SK-N-SH (cell line): ENCODE data around the gene CDC45. TPM values are rescaled to one million over a fixed set of nuclear protein-coding genes. Genes with fewer than 3 reads are reported as not detected.

Experiments
- CTCF ChIA-PET: fragments of 300-600, 350-600 bp; formaldehyde crosslinking; extraction: SDS; loops from one replicate; lab custom pipeline; 2021; lab: Yijun Ruan, JAX
- POLR2A ChIA-PET: fragments of 350-600 bp; sonication (Branson Sonifier 250); formaldehyde crosslinking; extraction: SDS; loops from one replicate; lab custom pipeline; 2020; ENCODE audit warnings: antibody characterized with exemption, inconsistent platforms; lab: Yijun Ruan, JAX
- DNase-seq: peaks from one replicate; pipeline ENCODE4 v3.0.0; 2012
- H2AFZ ChIP-seq: fragments of 200-600 bp; sonication (generic); 2 replicates; pipeline ENCODE4 v1.8.1; 2016; ENCODE audit warnings: antibody characterized with exemption, mild to moderate bottlenecking, low read depth
- H3F3A ChIP-seq: fragments of 200-600 bp; sonication (generic); replicated peaks from 2 replicates; pipeline ENCODE3; 2016; ENCODE audit warnings: antibody characterized with exemption, mild to moderate bottlenecking; ENCODE audit not compliant: insufficient read depth
- H3K27ac ChIP-seq, 2 experiments: fragments of 200-500 bp in 1 of 2; fragments of 200-600 bp in 1 of 2; sonication (Bioruptor generic) in 1 of 2; sonication (generic), shearing (Covaris generic) in 1 of 2; 2 replicates each; pipeline versions ENCODE4 v1.5.1 to v1.6.1; 2014 to 2016; ENCODE audit warnings: low read depth in 2 of 2, inconsistent platforms in 1 of 2, low read length in 1 of 2, mild to moderate bottlenecking in 1 of 2, mixed read lengths in 1 of 2
- H3K27me3 ChIP-seq: fragments of 200-600 bp; sonication (generic), shearing (Covaris generic); 2 replicates; pipeline ENCODE4 v1.6.1; 2016; ENCODE audit warnings: mixed run types; ENCODE audit not compliant: insufficient read depth
- H3K36me3 ChIP-seq, 2 experiments: fragments of 200-500 bp in 1 of 2; fragments of 200-600 bp in 1 of 2; sonication (Bioruptor generic) in 1 of 2; sonication (generic) in 1 of 2; replicated peaks in 1 of 2; 2 replicates each; pipeline versions ENCODE3 to v1.5.1; 2014 to 2016; ENCODE audit warnings: low read length in 1 of 2, mild to moderate bottlenecking in 1 of 2; ENCODE audit not compliant: insufficient read depth in 2 of 2, control insufficient read depth in 1 of 2
- H3K4me1 ChIP-seq, 2 experiments: fragments of 200-500 bp in 1 of 2; fragments of 200-600 bp in 1 of 2; sonication (Bioruptor generic) in 1 of 2; sonication (generic), shearing (Covaris generic) in 1 of 2; 2 replicates each; pipeline versions ENCODE4 v1.5.1 to v1.6.1; 2014 to 2016; ENCODE audit warnings: low read depth in 1 of 2, low read length in 1 of 2, mixed run types in 1 of 2; ENCODE audit not compliant: insufficient read depth in 2 of 2, control insufficient read depth in 1 of 2
- H3K4me2 ChIP-seq: fragments of 200-600 bp; sonication (generic), shearing (Covaris generic); 2 replicates; pipeline ENCODE4 v1.6.1; 2017; ENCODE audit warnings: mixed run types
- H3K4me3 ChIP-seq, 2 experiments: fragments of 200-500 bp in 1 of 2; fragments of 200-600 bp in 1 of 2; sonication (Bioruptor generic) in 1 of 2; sonication (generic), shearing (Covaris generic) in 1 of 2; 2 replicates each; pipeline versions ENCODE4 v1.5.1 to v1.8.1; 2014 to 2016; ENCODE audit warnings: low read depth in 2 of 2, inconsistent platforms in 1 of 2, low read length in 1 of 2, mild to moderate bottlenecking in 1 of 2, mixed read lengths in 1 of 2, moderate library complexity in 1 of 2
- H3K79me2 ChIP-seq: fragments of 200-600 bp; sonication (generic); 2 replicates; pipeline ENCODE4 v1.8.1; 2017; ENCODE audit warnings: mild to moderate bottlenecking; ENCODE audit not compliant: insufficient read depth
- H3K9ac ChIP-seq: fragments of 200-600 bp; sonication (generic); 2 replicates; pipeline ENCODE4 v1.6.1; 2017; ENCODE audit warnings: mixed run types
- H3K9me2 ChIP-seq: fragments of 200-600 bp; sonication (generic); 2 replicates; pipeline ENCODE4 v1.6.1; 2017; ENCODE audit warnings: mixed run types
- H3K9me3 ChIP-seq: fragments of 200-600 bp; sonication (generic); 2 replicates; pipeline ENCODE4 v1.6.1; 2017; ENCODE audit warnings: mixed run types, mild to moderate bottlenecking, moderate library complexity
- H4K20me1 ChIP-seq: fragments of 200-600 bp; sonication (generic); 2 replicates; pipeline ENCODE4 v1.6.1; 2017; ENCODE audit warnings: mild to moderate bottlenecking, mixed run types; ENCODE audit not compliant: insufficient read depth
- ELF1 ChIP-seq: IDR thresholded peaks from 2 replicates; pipeline ENCODE4 v1.4.0; 2012
- EZH2phosphoT487 ChIP-seq: fragments of 200-600 bp; sonication (generic); IDR thresholded peaks from 2 replicates; pipeline ENCODE4 v1.6.1; 2017; ENCODE audit warnings: low read depth, mixed run types, mild to moderate bottlenecking, antibody characterized with exemption, moderate library complexity, borderline replicate concordance
- GABPA ChIP-seq: IDR thresholded peaks from 2 replicates; pipeline ENCODE4 v1.4.0; 2012; ENCODE audit warnings: low read depth, mild to moderate bottlenecking
- IRF3 ChIP-seq: fragments of 150-350 bp; IDR thresholded peaks from 2 replicates; pipeline ENCODE4 v1.6.1; 2016; ENCODE audit warnings: mild to moderate bottlenecking, low read depth, low read length
- MAX ChIP-seq: IDR thresholded peaks from 2 replicates; pipeline ENCODE4 v1.4.0; 2012; ENCODE audit warnings: low read depth
- MEF2A ChIP-seq: IDR thresholded peaks from 2 replicates; pipeline ENCODE4 v1.4.0; 2012; ENCODE audit warnings: low read depth, borderline replicate concordance
- MXI1 ChIP-seq: IDR thresholded peaks from 2 replicates; pipeline ENCODE4 v1.6.1; 2012; ENCODE audit warnings: mild to moderate bottlenecking, low read depth, low read length, improper control_type of control experiment
- PBX3 ChIP-seq: IDR thresholded peaks from 2 replicates; pipeline ENCODE4; 2012
- POLR2AphosphoS5 ChIP-seq: IDR thresholded peaks from 2 replicates; pipeline ENCODE4 v1.6.1; 2012; ENCODE audit warnings: low read depth, low read length
- REST ChIP-seq: IDR thresholded peaks from 2 replicates; pipeline ENCODE4 v1.6.1; 2012; ENCODE audit warnings: mild to moderate bottlenecking, low read depth, low read length, moderate library complexity
- RFX5 ChIP-seq: IDR thresholded peaks from 2 replicates; pipeline ENCODE4 v1.6.1; 2012; ENCODE audit warnings: mild to moderate bottlenecking, improper control_type of control experiment, low read length
- SIN3A ChIP-seq: IDR thresholded peaks from 2 replicates; pipeline ENCODE4 v1.6.1; 2012; ENCODE audit warnings: low read depth, mild to moderate bottlenecking, low read length, moderate library complexity, borderline replicate concordance
- SMC3 ChIP-seq: IDR thresholded peaks from 2 replicates; pipeline ENCODE4 v1.6.1; 2012; ENCODE audit warnings: low read depth, low read length, improper control_type of control experiment
- TAF1 ChIP-seq: IDR thresholded peaks from 2 replicates; pipeline ENCODE4 v1.6.1; 2012; ENCODE audit warnings: low read depth, mild to moderate bottlenecking, low read length, moderate library complexity, borderline replicate concordance
- TCF12 ChIP-seq: IDR thresholded peaks from 2 replicates; pipeline ENCODE4 v1.4.0; 2012
- TEAD4 ChIP-seq: IDR thresholded peaks from 2 replicates; pipeline ENCODE4 v1.4.0; 2012; ENCODE audit warnings: mild to moderate bottlenecking, borderline replicate concordance; ENCODE audit not compliant: insufficient read depth
- YY1 ChIP-seq: IDR thresholded peaks from 2 replicates; pipeline ENCODE4 v1.4.0; 2012; ENCODE audit warnings: low read depth, mild to moderate bottlenecking
- ZBTB33 ChIP-seq: IDR thresholded peaks from 2 replicates; pipeline ENCODE4 v1.4.0; 2012; ENCODE audit warnings: low read depth, borderline replicate concordance
- WGBS: methylation state at CpG from one replicate; pipeline ENCODE4 v1.1.6; 2017; ENCODE audit warnings: low lambda C conversion rate; 5-methylcytosine and 5-hydroxymethylcytosine counted together
- polyA plus RNA-seq, 3 experiments: library from polyadenylated mRNA; depleted of rRNA; stranded (reverse); fragments of >200 nt; gene quantifications; 2 replicates each; pipeline ENCODE4 v1.2.3, GENCODE V29; 2012
- TF ChIP-seq, protein P1 (sequence below): IDR thresholded peaks from 2 replicates; pipeline ENCODE4 v1.4.0; 2012; ENCODE audit warnings: low read depth, borderline replicate concordance

CDC45 gene
- polyA plus RNA-seq, 1 of the 3 experiments (the other 2 are of a cell fraction): 23.6 TPM

DNA sequence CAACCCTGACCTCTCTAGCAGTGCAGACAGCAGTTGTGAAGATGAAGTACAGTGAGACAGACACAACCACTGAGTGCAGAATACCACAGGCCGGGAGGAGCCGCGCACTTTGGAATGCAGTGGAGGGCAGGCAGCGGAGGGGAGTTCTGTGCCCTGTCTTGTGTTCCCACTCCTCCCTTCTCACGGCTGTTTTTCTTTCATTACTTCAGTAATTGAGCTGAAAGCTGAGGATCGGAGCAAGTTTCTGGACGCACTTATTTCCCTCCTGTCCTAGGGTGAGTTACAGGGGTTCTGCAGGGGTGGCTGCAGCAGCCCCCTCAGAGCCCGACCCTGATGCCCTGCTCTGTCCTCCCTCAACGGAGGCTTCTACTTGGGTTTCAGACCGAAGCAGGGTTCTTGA lies 38.9 kb downstream of the CDC45 start:
- ChIA-PET POLR2A (no interaction called here), CTCF (interaction anchor here (1.0 to 5.0 kb wide), 2 partner anchors 10 to 111 kb away, joined by 3 to 16 read pairs; no protein-coding TSS in a partner anchor)
- H3K27ac ChIP-seq: no peak overlapping the region
- H3K9me2 ChIP-seq: no peaks in the 10 kb centered on the region
- no peak overlapping the region for H3K4me2 ChIP-seq
- H3K27me3 ChIP-seq: no peaks in the 10 kb centered on the region
- 93% methylated on average over 9 of the region's 10 CpGs for WGBS
- DNase-seq: no peak
- no peaks in the 10 kb centered on the region for H4K20me1 ChIP-seq
- no peaks in the 10 kb centered on the region for H3K79me2 ChIP-seq
- TF ChIP-seq, protein P1, sequence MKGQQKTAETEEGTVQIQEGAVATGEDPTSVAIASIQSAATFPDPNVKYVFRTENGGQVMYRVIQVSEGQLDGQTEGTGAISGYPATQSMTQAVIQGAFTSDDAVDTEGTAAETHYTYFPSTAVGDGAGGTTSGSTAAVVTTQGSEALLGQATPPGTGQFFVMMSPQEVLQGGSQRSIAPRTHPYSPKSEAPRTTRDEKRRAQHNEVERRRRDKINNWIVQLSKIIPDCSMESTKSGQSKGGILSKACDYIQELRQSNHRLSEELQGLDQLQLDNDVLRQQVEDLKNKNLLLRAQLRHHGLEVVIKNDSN: no peak
- no peak for TF ChIP-seq ZBTB33
- TF ChIP-seq TCF12: no peak
- TF ChIP-seq POLR2AphosphoS5: no peak
- TF ChIP-seq ELF1: no peak
- TF ChIP-seq GABPA: no peak
- TF ChIP-seq MEF2A: no peak
- TF ChIP-seq PBX3: no peak
- no peak for TF ChIP-seq MXI1
- TF ChIP-seq SIN3A: no peak
- no peak for TF ChIP-seq YY1
- TF ChIP-seq SMC3: no peak
- no peak for TF ChIP-seq TAF1
- no peak for TF ChIP-seq REST
- TF ChIP-seq EZH2phosphoT487: no peak
- no peak for TF ChIP-seq TEAD4
- TF ChIP-seq IRF3: no peak
- TF ChIP-seq RFX5: no peak
- no peak for TF ChIP-seq MAX
- TF ChIP-seq, all 33 proteins: peak for 0
- Histone ChIP-seq H3F3A (no peaks in the 10 kb centered on the region), H3K9ac (no peak overlapping the region), H3K36me3 (peaks cover 4% of the 10 kb centered on the region in 2 experiments), H3K9me3 (peaks cover 2% of the 10 kb centered on the region; the same call in 1 of the 2 replicates), H2AFZ (no peak overlapping the region), H3K4me3 (no peak overlapping the region), H3K4me1 (peaks cover 0 to 1% of the 10 kb centered on the region in 2 experiments; a peak in 1 of 4 replicates)
